Measurements from ENCODE around the gene RIPK1. TPM values are rescaled to one million over a fixed set of nuclear protein-coding genes. Genes with fewer than 3 reads are reported as not detected.

Gene RIPK1
- total and polyA plus RNA-seq, 9 of the 15 experiments (the other 6 are each of a cell fraction or from before 2014, with no cell fraction given), result 3.8 to 24.9 (median 17.7) TPM

DNA sequence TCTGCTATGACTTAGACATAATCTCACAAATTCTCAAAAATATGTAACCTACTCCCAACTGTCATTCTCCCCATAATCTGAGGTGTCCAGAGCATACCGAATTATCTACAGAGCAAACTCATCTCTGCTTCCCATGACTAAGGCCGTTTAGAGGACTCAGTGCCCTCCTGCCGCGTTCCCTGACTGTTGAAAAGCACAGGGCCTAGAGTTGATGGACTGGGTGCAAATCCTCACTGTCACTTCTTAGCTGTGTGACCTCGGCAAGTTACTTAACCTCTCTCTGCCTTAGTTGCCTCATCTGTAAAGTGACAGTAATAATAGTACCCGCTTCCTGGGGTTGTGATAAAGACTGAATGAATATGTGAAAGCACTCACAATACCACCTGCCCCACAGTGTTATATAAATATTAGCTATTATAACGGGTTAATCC is 93.8 kb downstream of the RIPK1 start (continued):
- TF ChIP-seq ZNF407 (IDR thresholded peaks at IDR 0.05; ENCODE audit: low read depth), result no peak
- peak; percentile 86 for TF ChIP-seq MECOM (CRISPR knock-in tag; IDR thresholded peaks at IDR 0.05)
- peak; percentile 97 for TF ChIP-seq BCOR (IDR thresholded peaks at IDR 0.05)
- peak; percentile 47; the same call in 1 of the 2 replicates for TF ChIP-seq NCOA1 (IDR thresholded peaks at IDR 0.05; ENCODE audit: low read depth)
- TF ChIP-seq DMBX1 (CRISPR knock-in tag; IDR thresholded peaks at IDR 0.05; ENCODE audit: borderline replicate concordance), result peak; percentile 14; the same call in 1 of the 2 replicates
- TF ChIP-seq HIVEP1 (CRISPR knock-in tag; IDR thresholded peaks at IDR 0.05), result no peak
- TF ChIP-seq MEIS2 (IDR thresholded peaks at IDR 0.05; ENCODE audit: partially characterized antibody), result peak; percentile 60
- TF ChIP-seq CREM (IDR thresholded peaks at IDR 0.05; ENCODE audit: low read depth), result peak; percentile 36; the same call in 1 of the 2 replicates
- TF ChIP-seq MIER1 (IDR thresholded peaks at IDR 0.05; ENCODE audit: low read depth), result no peak
- TF ChIP-seq THRA (IDR thresholded peaks at IDR 0.05), result no peak
- TF ChIP-seq NR2C1 (IDR thresholded peaks at IDR 0.05), result 0 out of 2 replicates have a peak, but pooled peaks have one; percentile 10
- no peak for TF ChIP-seq NR2C1 (tag; IDR thresholded peaks at IDR 0.05)
- no peak for TF ChIP-seq PCBP2 (IDR thresholded peaks at IDR 0.05; ENCODE audit: low read depth, low read length, poor library complexity, severe bottlenecking)
- TF ChIP-seq ZNF3 (CRISPR knock-in tag; IDR thresholded peaks at IDR 0.05), result no peak
- TF ChIP-seq ZNF717 (CRISPR knock-in tag; IDR thresholded peaks at IDR 0.05), result no peak
- no peak for TF ChIP-seq KAT2B (IDR thresholded peaks at IDR 0.05; ENCODE audit: low read depth, low read length)
- TF ChIP-seq, protein P1, sequence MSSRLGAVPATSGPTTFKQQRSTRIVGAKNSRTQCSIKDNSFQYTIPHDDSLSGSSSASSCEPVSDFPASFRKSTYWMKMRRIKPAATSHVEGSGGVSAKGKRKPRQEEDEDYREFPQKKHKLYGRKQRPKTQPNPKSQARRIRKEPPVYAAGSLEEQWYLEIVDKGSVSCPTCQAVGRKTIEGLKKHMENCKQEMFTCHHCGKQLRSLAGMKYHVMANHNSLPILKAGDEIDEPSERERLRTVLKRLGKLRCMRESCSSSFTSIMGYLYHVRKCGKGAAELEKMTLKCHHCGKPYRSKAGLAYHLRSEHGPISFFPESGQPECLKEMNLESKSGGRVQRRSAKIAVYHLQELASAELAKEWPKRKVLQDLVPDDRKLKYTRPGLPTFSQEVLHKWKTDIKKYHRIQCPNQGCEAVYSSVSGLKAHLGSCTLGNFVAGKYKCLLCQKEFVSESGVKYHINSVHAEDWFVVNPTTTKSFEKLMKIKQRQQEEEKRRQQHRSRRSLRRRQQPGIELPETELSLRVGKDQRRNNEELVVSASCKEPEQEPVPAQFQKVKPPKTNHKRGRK (tag; IDR thresholded peaks at IDR 0.05), result peak; percentile 69
- no peak for TF ChIP-seq ZNF695 (CRISPR knock-in tag; IDR thresholded peaks at IDR 0.05)
- TF ChIP-seq, protein P2, sequence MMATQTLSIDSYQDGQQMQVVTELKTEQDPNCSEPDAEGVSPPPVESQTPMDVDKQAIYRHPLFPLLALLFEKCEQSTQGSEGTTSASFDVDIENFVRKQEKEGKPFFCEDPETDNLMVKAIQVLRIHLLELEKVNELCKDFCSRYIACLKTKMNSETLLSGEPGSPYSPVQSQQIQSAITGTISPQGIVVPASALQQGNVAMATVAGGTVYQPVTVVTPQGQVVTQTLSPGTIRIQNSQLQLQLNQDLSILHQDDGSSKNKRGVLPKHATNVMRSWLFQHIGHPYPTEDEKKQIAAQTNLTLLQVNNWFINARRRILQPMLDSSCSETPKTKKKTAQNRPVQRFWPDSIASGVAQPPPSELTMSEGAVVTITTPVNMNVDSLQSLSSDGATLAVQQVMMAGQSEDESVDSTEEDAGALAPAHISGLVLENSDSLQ (IDR thresholded peaks at IDR 0.05), result peak; percentile 86
